K562 (cell line): ENCODE data around the gene PSMB10. TPM values are rescaled to one million over a fixed set of nuclear protein-coding genes. Genes with fewer than 3 reads are reported as not detected.
A peak's percentile ranks its signal among the peaks of the same experiment; 100 is the strongest.

Experiments used
- ATAC-seq: fragments of 200-7000 bp; cut with Tn5 transposase; 3 replicates; pipeline ENCODE4 v1.9.1; 2020; ENCODE audit warnings: moderate library complexity
- BruUV-seq: library from RNA; stranded (reverse); fragments of 400-500 nt; replicated peaks from 2 replicates; lab custom pipeline; 2021; lab: Mats Ljungman, UMichigan
- CTCF ChIA-PET: fragments of 300-600 bp; formaldehyde crosslinking; extraction: SDS; loops from one replicate; lab custom pipeline; 2021; ENCODE audit warnings: low intra/inter-chr PET ratio; lab: Yijun Ruan, JAX
- POLR2A ChIA-PET: fragments of 300-600, 350-650 bp; sonication (Branson Sonifier 250); formaldehyde crosslinking; extraction: SDS; loops from one replicate; lab custom pipeline; 2021; ENCODE audit warnings: antibody characterized with exemption, inconsistent platforms; lab: Yijun Ruan, JAX
- DNase-seq, 4 experiments: peaks; one replicate each; pipeline versions ENCODE4 v3.0.0 to v3.0.0-alpha.2; 2011 to 2018; ENCODE audit warnings: low spot score in 3 of 4, mixed read lengths in 3 of 4; ENCODE audit errors: extremely low read depth in 1 of 4
- FAIRE-seq: peaks from 2 replicates; lab custom pipeline; 2011; peaks lifted over from hg19 to GRCh38; lab: Jason Lieb, UNC
- H2AFZ ChIP-seq: 2 replicates; pipeline ENCODE4 v1.6.0; 2011; ENCODE audit warnings: low read depth, low read length, control low read depth, inconsistent platforms
- H3K27ac ChIP-seq: fragments of 200-600 bp; 3 replicates; pipeline ENCODE4 v1.8.0; 2011; ENCODE audit warnings: low read depth, mild to moderate bottlenecking, control low read depth, inconsistent platforms, low read length, moderate library complexity, mixed read lengths; ENCODE audit errors: extremely low read depth
- H3K27me3 ChIP-seq, 2 experiments: fragments of 300-600 bp in 1 of 2; 2 replicates in 1 of 2; 3 replicates in 1 of 2; pipeline versions ENCODE4 v1.6.0 to v1.8.0; 2011; ENCODE audit warnings: inconsistent platforms in 2 of 2, low read length in 2 of 2, mild to moderate bottlenecking in 1 of 2, mixed read lengths in 1 of 2, moderate library complexity in 1 of 2; ENCODE audit not compliant: control insufficient read depth in 2 of 2, insufficient read depth in 2 of 2
- H3K36me3 ChIP-seq: fragments of 300-600 bp; 3 replicates; pipeline ENCODE4 v1.8.0; 2011; ENCODE audit warnings: mild to moderate bottlenecking, low read length, inconsistent platforms; ENCODE audit not compliant: control insufficient read depth, insufficient read depth
- H3K4me1 ChIP-seq, 2 experiments: fragments of 200-600 bp in 1 of 2; replicated peaks in 1 of 2; 2 replicates in 1 of 2; 3 replicates in 1 of 2; pipeline versions ENCODE4 v1.5.1 to v1.8.0; 2011; ENCODE audit warnings: inconsistent platforms in 2 of 2, low read length in 2 of 2, mild to moderate bottlenecking in 1 of 2, mixed read lengths in 1 of 2, moderate library complexity in 1 of 2; ENCODE audit not compliant: control insufficient read depth in 2 of 2, insufficient read depth in 2 of 2
- H3K4me2 ChIP-seq: 2 replicates; pipeline ENCODE4 v1.6.1; 2011; ENCODE audit warnings: low read length, control low read depth, inconsistent platforms, mixed read lengths; ENCODE audit not compliant: insufficient read depth
- H3K4me3 ChIP-seq: fragments of 200-600 bp; sonication (generic), shearing (Covaris generic); 2 replicates; pipeline ENCODE4 v1.5.1; 2016; ENCODE audit warnings: control low read depth, inconsistent platforms
- H3K79me2 ChIP-seq: fragments of 200-600 bp; 3 replicates; pipeline ENCODE4 v1.8.0; 2011; ENCODE audit warnings: low read length, inconsistent platforms; ENCODE audit not compliant: control insufficient read depth, insufficient read depth
- H3K9ac ChIP-seq, 2 experiments: 2 replicates each; pipeline versions ENCODE4 v1.6.0 to v1.6.1; 2011; ENCODE audit warnings: low read depth in 2 of 2, low read length in 2 of 2, control low read depth in 1 of 2, inconsistent platforms in 1 of 2, mild to moderate bottlenecking in 1 of 2, mixed read lengths in 1 of 2; ENCODE audit not compliant: insufficient read depth in 1 of 2
- H3K9me1 ChIP-seq: one replicate; pipeline ENCODE4 v1.6.0; 2011; ENCODE audit warnings: inconsistent platforms, mild to moderate bottlenecking, low read length, moderate library complexity; ENCODE audit not compliant: control insufficient read depth, insufficient read depth
- H3K9me3 ChIP-seq: replicated peaks from 2 replicates; pipeline ENCODE4 v1.5.1; 2011; ENCODE audit warnings: low read depth, low read length, inconsistent platforms; ENCODE audit not compliant: control insufficient read depth, insufficient read depth
- H4K20me1 ChIP-seq: replicated peaks from 2 replicates; pipeline ENCODE4 v1.6.1; 2011; ENCODE audit warnings: low read length, inconsistent platforms, mixed read lengths; ENCODE audit not compliant: control insufficient read depth, insufficient read depth
- ARID2 ChIP-seq: fragments of 450-650 bp; IDR thresholded peaks from 2 replicates; pipeline ENCODE4 v1.6.1; 2017; ENCODE audit warnings: antibody characterized with exemption, mild to moderate bottlenecking
- BRD4 ChIP-seq: fragments of 200-600 bp; sonication (generic); IDR thresholded peaks from 2 replicates; pipeline ENCODE4 v1.6.1; 2017; ENCODE audit warnings: inconsistent platforms
- HDAC8 ChIP-seq: fragments of 450-650 bp; IDR thresholded peaks from 2 replicates; pipeline ENCODE4 v1.6.1; 2016; ENCODE audit warnings: mild to moderate bottlenecking, missing genetic modification characterization, moderate library complexity, missing compliant biosample characterization
- HDGF ChIP-seq: fragments of 450-650 bp; IDR thresholded peaks from 2 replicates; pipeline ENCODE4 v1.6.1; 2016
- KDM2B ChIP-seq: fragments of 250-450 bp; sonication (Bioruptor Pico); IDR thresholded peaks from 2 replicates; pipeline ENCODE4 v1.8.0; 2021; ENCODE audit warnings: mild to moderate bottlenecking, moderate library complexity
- MGA ChIP-seq: fragments of 450-650 bp; IDR thresholded peaks from 2 replicates; pipeline ENCODE4 v1.6.1; 2016; ENCODE audit warnings: mild to moderate bottlenecking, moderate library complexity
- NR2C2 ChIP-seq, 2 experiments: fragments of 200-800 bp in 1 of 2; sonication (Bioruptor generic) in 1 of 2; sonication (generic) in 1 of 2; formaldehyde crosslinking in 1 of 2; IDR thresholded peaks; 2 replicates each; pipeline versions ENCODE4 v1.6.1 to v1.8.0; 2016 to 2022; ENCODE audit warnings: mild to moderate bottlenecking in 1 of 2, missing compliant biosample characterization in 1 of 2, missing genetic modification characterization in 1 of 2, missing genetic modification reagents in 1 of 2
- XRCC4 ChIP-seq: IDR thresholded peaks from one replicate; pipeline ENCODE4 v1.6.1; 2011; ENCODE audit not compliant: insufficient read depth, insufficient read length; ENCODE audit errors: extremely low read depth
- ZEB2 ChIP-seq: fragments of 450-650 bp; IDR thresholded peaks from 2 replicates; pipeline ENCODE4 v1.6.1; 2016
- ZNF212 ChIP-seq: fragments of 450-650 bp; formaldehyde crosslinking; IDR thresholded peaks from 2 replicates; pipeline ENCODE4 v1.4.0; 2020; ENCODE audit warnings: mild to moderate bottlenecking
- ZNF23 ChIP-seq: fragments of 250-450 bp; sonication (Bioruptor Pico); IDR thresholded peaks from 2 replicates; pipeline ENCODE4 v1.4.0; 2020; ENCODE audit warnings: mild to moderate bottlenecking
- ZNF263 ChIP-seq: sonication (generic); formaldehyde crosslinking; IDR thresholded peaks from 2 replicates; pipeline ENCODE4 v1.8.0; 2022; ENCODE audit warnings: mild to moderate bottlenecking, missing genetic modification reagents, borderline replicate concordance
- ZNF507 ChIP-seq: conservative IDR thresholded peaks from 2 replicates; pipeline ENCODE4 v1.6.1; 2017; ENCODE audit warnings: missing genetic modification characterization, missing compliant biosample characterization
- WGBS: fragments of 100-300 bp; shearing (Covaris generic); methylation state at CpG from one replicate; pipeline ENCODE4 v1.1.6; 2016; ENCODE audit warnings: low coverage, mixed read lengths; ENCODE audit not compliant: insufficient coverage; ENCODE audit errors: missing lambda C conversion rate; 5-methylcytosine and 5-hydroxymethylcytosine counted together
- in situ Hi-C: fragments of 300-500 bp; cut with MboI; formaldehyde crosslinking; loops from 4 replicates; pipeline ENCODE4 v1.15.0; 2018; ENCODE audit warnings: inconsistent platforms, mixed read lengths
- intact Hi-C: fragments of 100-400 bp; cut with micrococcal nuclease; formaldehyde crosslinking; loops from 2 replicates; pipeline ENCODE4 v1.14.2; 2022
- polyA plus RNA-seq, 8 experiments: library from polyadenylated mRNA; depleted of rRNA in 4 of 8; stranded (reverse) in 5 of 8; unstranded in 3 of 8; fragments of >200 nt; fragmentation: Nextera tagmentation in 2 of 8; fragmentation: Illumina TruSeq in 1 of 8; extraction: Ambion mirVana in 2 of 8; extraction: Trizol in 1 of 8; gene quantifications; 2 replicates each; pipeline versions ENCODE4 v1.2.1 to v1.2.3, GENCODE V29; 2011 to 2014; ENCODE audit warnings: inconsistent platforms in 1 of 8, missing spikeins in 1 of 8
- total RNA-seq, 7 experiments: library from RNA; depleted of rRNA in 6 of 7; stranded (reverse); fragments of >200 nt in 6 of 7; fragmentation: Illumina TruSeq in 2 of 7; extraction: Trizol in 2 of 7; gene quantifications; 2 replicates each; pipeline versions ENCODE4 v1.2.1 to v1.2.3, GENCODE V29; 2011 to 2021; ENCODE audit warnings: low replicate concordance in 1 of 7

The PSMB10 gene
- total and polyA plus RNA-seq, 9 of the 15 experiments (the other 6 are each of a cell fraction or from before 2014, with no cell fraction given) = 11.7 to 105 (median 51.0) TPM

- intact Hi-C loops = loop anchor here (10.0 kb wide), 1 partner anchor 159 kb away; no protein-coding TSS in a partner anchor
- Histone ChIP-seq H3K4me1 (peaks cover 6 to 43% of the 10 kb centered on the region in 2 experiments; a peak in 4 of 5 replicates), H3K27ac (no peak overlapping the region), H3K36me3 (peaks cover 46% of the 10 kb centered on the region; the same call in 2 of the 3 replicates), H3K27me3 (no peaks in the 10 kb centered on the region), H4K20me1 (peaks cover 19% of the 10 kb centered on the region), H3K9me3 (no peaks in the 10 kb centered on the region), H3K4me2 (no peak overlapping the region), H3K9ac (peak overlapping the region in 1 of 2 experiments; percentile 63; a peak in 1 of 4 replicates), H3K9me1 (no peaks in the 10 kb centered on the region), H3K79me2 (no peaks in the 10 kb centered on the region), H3K4me3 (no peak overlapping the region), H2AFZ (no peak overlapping the region)
- FAIRE-seq (no peak), ATAC-seq (no peak), DNase-seq (no peak)
- in situ Hi-C loops = no loop called here
- WGBS = 92% methylated on average over 9 of the region's 12 CpGs
- ChIA-PET POLR2A (interaction anchor here (0.6 to 4.1 kb wide), 6 partner anchors 9 to 117 kb away, joined by 3 to 15 read pairs (median 4); partner anchors contain the start of genes EDC4 and PSMB10), CTCF (interaction anchor here (1.4 to 1.9 kb wide), 2 partner anchors 34 to 40 kb away, joined by 4 to 9 read pairs; no protein-coding TSS in a partner anchor)
- BruUV-seq = no TSS peak
- TF ChIP-seq ZNF507 (no peak), BRD4 (no peak), NR2C2 (CRISPR knock-in tag; IDR thresholded peaks at IDR 0.05) (no peak), NR2C2 (tag; IDR thresholded peaks at IDR 0.05) (no peak), XRCC4 (no peak), ZNF23 (CRISPR knock-in tag) (no peak), MGA (no peak), ZEB2 (no peak), ZNF212 (CRISPR knock-in tag) (no peak), ZNF263 (CRISPR knock-in tag) (peak; percentile 51; the same call in 1 of the 2 replicates), KDM2B (CRISPR knock-in tag) (no peak), ARID2 (no peak), HDGF (no peak), HDAC8 (tag) (no peak)
These were observed 51.1 kb downstream of the PSMB10 start for GRCh38 chr16:67885545-67885944.
